HepG2 (cell line): ENCODE results near the gene ATG2A. TPM values are rescaled to one million over a fixed set of nuclear protein-coding genes. Genes with fewer than 3 reads are reported as not detected.

ENCODE experiments used
- HCFC1 ChIP-seq: fragments of 150-350 bp; IDR thresholded peaks from 2 replicates; pipeline ENCODE4 v1.6.1; 2014; ENCODE audit warnings: low read depth, low read length
- NAIF1 ChIP-seq: sonication (generic); formaldehyde crosslinking; IDR thresholded peaks from 2 replicates; pipeline ENCODE4 v1.5.0; 2020; ENCODE audit warnings: mild to moderate bottlenecking, missing genetic modification reagents, borderline replicate concordance
- POGK ChIP-seq: sonication (generic); formaldehyde crosslinking; conservative IDR thresholded peaks from 2 replicates; pipeline ENCODE4 v1.8.0; 2022; ENCODE audit warnings: mild to moderate bottlenecking, moderate library complexity, missing genetic modification reagents
- RBM22 ChIP-seq: fragments of 200-400 bp; formaldehyde crosslinking; optimal IDR thresholded peaks from 2 replicates; pipeline ENCODE3; 2017; ENCODE audit warnings: mild to moderate bottlenecking, low read length, moderate library complexity
- ZFP1 ChIP-seq: IDR thresholded peaks from 2 replicates; pipeline ENCODE4 v1.6.1; 2016
- ZMYM3 ChIP-seq: sonication (generic); formaldehyde crosslinking; IDR thresholded peaks from 2 replicates; pipeline ENCODE4 v1.5.1; 2020; ENCODE audit warnings: mild to moderate bottlenecking, missing genetic modification reagents
- ZNF18 ChIP-seq: sonication (generic); formaldehyde crosslinking; IDR thresholded peaks from 2 replicates; pipeline ENCODE4 v1.8.0; 2022; ENCODE audit warnings: mild to moderate bottlenecking, missing genetic modification reagents; ENCODE audit not compliant: insufficient replicate concordance
- ZNF34 ChIP-seq: sonication (generic); formaldehyde crosslinking; IDR thresholded peaks from 2 replicates; pipeline ENCODE4 v1.4.0; 2020; ENCODE audit warnings: mild to moderate bottlenecking, missing genetic modification reagents, borderline replicate concordance
- ZNF782 ChIP-seq: sonication (generic); formaldehyde crosslinking; IDR thresholded peaks from 2 replicates; pipeline ENCODE4 v1.4.0; 2020; ENCODE audit warnings: missing genetic modification reagents, mild to moderate bottlenecking, borderline replicate concordance
- polyA plus RNA-seq, 8 experiments: library from polyadenylated mRNA; depleted of rRNA in 3 of 8; stranded (reverse) in 7 of 8; unstranded in 1 of 8; fragments of >200 nt; fragmentation: Illumina TruSeq in 4 of 8; extraction: Trizol in 4 of 8; gene quantifications; 2 replicates each; pipeline versions ENCODE4 v1.2.1 to v1.2.3, GENCODE V29; 2011 to 2016; ENCODE audit warnings: low read depth in 4 of 8, missing spikeins in 1 of 8, mixed read lengths in 1 of 8; ENCODE audit not compliant: insufficient read depth in 1 of 8
- total RNA-seq, 5 experiments: library from RNA; depleted of rRNA; stranded (reverse); fragments of >200 nt; fragmentation: Illumina TruSeq; extraction: Trizol; gene quantifications; 2 replicates each; pipeline ENCODE4 v1.2.3, GENCODE V29; 2016; ENCODE audit warnings: low read depth in 1 of 5
- TF ChIP-seq, protein P1 (sequence below): sonication (generic); formaldehyde crosslinking; IDR thresholded peaks from 2 replicates; pipeline ENCODE4 v1.5.0; 2020; ENCODE audit warnings: mild to moderate bottlenecking, low read depth, missing genetic modification reagents, borderline replicate concordance

ATG2A gene
- total and polyA plus RNA-seq, 2 of the 13 experiments (the other 11 are each of a cell fraction or from before 2014, with no cell fraction given), result 6.7 to 8.0 TPM

DNA sequence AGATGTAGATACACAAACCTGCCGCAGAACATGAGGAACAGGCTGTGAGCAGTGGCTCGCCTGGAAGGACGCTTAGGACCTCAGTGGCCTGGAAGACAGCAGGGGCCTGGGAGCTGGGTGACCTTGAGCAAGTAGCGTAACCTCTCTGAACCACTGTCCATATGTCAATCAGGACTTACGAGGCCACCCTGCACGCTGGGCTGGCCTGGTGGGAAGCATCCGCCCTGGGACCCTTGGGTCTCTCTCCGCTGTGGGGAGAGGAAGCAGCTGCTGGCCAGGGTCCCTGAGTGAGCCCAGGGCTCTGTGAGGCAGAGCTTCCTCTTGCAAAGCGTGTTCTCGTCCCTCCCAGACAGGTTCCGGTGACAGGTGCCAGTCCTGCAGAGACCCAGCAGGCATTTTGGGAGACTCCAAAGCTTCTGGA, 24.6 kb downstream of the ATG2A start (continued):
- TF ChIP-seq POGK (0 out of 2 replicates have a peak, but pooled peaks have one; percentile 32), ZNF34 (0 out of 2 replicates have a peak, but pooled peaks have one; percentile 3), NAIF1 (CRISPR knock-in tag) (no peak), HCFC1 (no peak), RBM22 (peak; percentile 24), ZNF782 (CRISPR knock-in tag) (peak; percentile 12; the same call in 1 of the 2 replicates), ZNF18 (CRISPR knock-in tag) (peak; percentile 46), ZFP1 (no peak), ZMYM3 (CRISPR knock-in tag) (peak; percentile 82)
- TF ChIP-seq, protein P1, sequence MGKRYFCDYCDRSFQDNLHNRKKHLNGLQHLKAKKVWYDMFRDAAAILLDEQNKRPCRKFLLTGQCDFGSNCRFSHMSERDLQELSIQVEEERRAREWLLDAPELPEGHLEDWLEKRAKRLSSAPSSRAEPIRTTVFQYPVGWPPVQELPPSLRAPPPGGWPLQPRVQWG (CRISPR knock-in tag), result no peak
